WERI-Rb-1 (cell line): ENCODE results near the gene CCNB2.

Experiments
- DNase-seq: peaks from one replicate; pipeline ENCODE4 v3.0.0-alpha.2; 2020
- H3K27ac ChIP-seq: fragments of 250-450 bp; sonication (Bioruptor Pico); 2 replicates; pipeline ENCODE4 v1.5.1; 2020; ENCODE audit warnings: mild to moderate bottlenecking, moderate library complexity
- H3K27me3 ChIP-seq: fragments of 250-450 bp; sonication (Bioruptor Pico); 2 replicates; pipeline ENCODE4 v1.5.1; 2021; ENCODE audit warnings: mild to moderate bottlenecking, low read depth, moderate library complexity; ENCODE audit not compliant: insufficient read depth, severe bottlenecking
- H3K36me3 ChIP-seq: fragments of 250-450 bp; sonication (Bioruptor Pico); 2 replicates; pipeline ENCODE4 v1.5.1; 2020; ENCODE audit warnings: mild to moderate bottlenecking, moderate library complexity
- H3K4me3 ChIP-seq: 2 replicates; pipeline ENCODE4 v1.5.1; 2011; ENCODE audit warnings: low read depth, mild to moderate bottlenecking, control low read depth, low read length
- H3K9me3 ChIP-seq: fragments of 250-450 bp; sonication (Bioruptor Pico); 2 replicates; pipeline ENCODE4 v1.5.1; 2021; ENCODE audit warnings: mild to moderate bottlenecking, moderate library complexity; ENCODE audit not compliant: severe bottlenecking
- CTCF ChIP-seq: IDR thresholded peaks from 2 replicates; pipeline ENCODE4 v1.5.1; 2011; ENCODE audit warnings: low read depth, mild to moderate bottlenecking, control low read depth, inconsistent platforms, low read length

CCNB2 gene

GRCh38 chr15:59155431-59155830 is 50.5 kb downstream of the CCNB2 start:
- DNase-seq: no peak

GRCh38 chr15:59157396-59157795 is 52.5 kb downstream of the CCNB2 start:
- no peaks in the 10 kb centered on the region for H3K27me3 ChIP-seq
- H3K9me3 ChIP-seq: no peaks in the 10 kb centered on the region
- no peaks in the 10 kb centered on the region; the same call in 1 of the 2 replicates for H3K36me3 ChIP-seq
- no peak for TF ChIP-seq CTCF
- H3K4me3 ChIP-seq: no peak overlapping the region
- DNase-seq: no peak
- no peak overlapping the region for H3K27ac ChIP-seq

More at GRCh38 chr15:59155431-59155830, 50.5 kb downstream of the CCNB2 start:
- Histone ChIP-seq H3K9me3 (no peaks in the 10 kb centered on the region), H3K27ac (no peak overlapping the region), H3K27me3 (no peaks in the 10 kb centered on the region), H3K36me3 (no peaks in the 10 kb centered on the region; the same call in 1 of the 2 replicates), H3K4me3 (no peak overlapping the region)
- TF ChIP-seq CTCF: no peak

GRCh38 chr15:59157840-59158700 is 53.1 kb downstream of the CCNB2 start:
- no peak overlapping the region for H3K27ac ChIP-seq
- TF ChIP-seq CTCF: no peak
- H3K36me3 ChIP-seq: no peaks in the 10 kb centered on the region
- no peak for DNase-seq
- H3K4me3 ChIP-seq: no peak overlapping the region
- no peaks in the 10 kb centered on the region for H3K9me3 ChIP-seq
- no peaks in the 10 kb centered on the region for H3K27me3 ChIP-seq

- Histone ChIP-seq H3K27ac (no peak overlapping the region), H3K4me3 (no peak overlapping the region), H3K27me3 (no peaks in the 10 kb centered on the region), H3K9me3 (no peaks in the 10 kb centered on the region), H3K36me3 (no peaks in the 10 kb centered on the region)
- TF ChIP-seq CTCF: no peak
- DNase-seq: no peak
Measured at GRCh38 chr15:59158701-59159034, 53.7 kb downstream of the CCNB2 start.

- no peaks in the 10 kb centered on the region for H3K9me3 ChIP-seq
- no peaks in the 10 kb centered on the region for H3K27me3 ChIP-seq
- H3K36me3 ChIP-seq: no peaks in the 10 kb centered on the region
- no peak overlapping the region for H3K27ac ChIP-seq
- H3K4me3 ChIP-seq: no peak overlapping the region
- no peak for DNase-seq
- no peak for TF ChIP-seq CTCF
Measured at GRCh38 chr15:59159210-59159609, 54.3 kb downstream of the CCNB2 start.
